NK-92 (cell line): ENCODE results near the gene GUF1.
"Not testable (repeated sequence)": the region's sequence is repeated elsewhere in the genome, so short reads cannot be mapped to it uniquely, and the experiment has no call there.

Experiments
- DNase-seq: peaks from one replicate; lab custom pipeline; 2025; ENCODE audit not compliant: unreplicated experiment; lab: John Stamatoyannopoulos, UW

Gene GUF1

GRCh38 chr4:44700427-44700826 lies 22.2 kb downstream of the GUF1 start:
- no peak for DNase-seq

- no peak for DNase-seq
Observed at GRCh38 chr4:44701037-44701436, 22.8 kb downstream of the GUF1 start.

GRCh38 chr4:44704673-44705072 lies 26.5 kb downstream of the GUF1 start:
- DNase-seq = no peak

GRCh38 chr4:44713125-44713524 lies 34.9 kb downstream of the GUF1 start:
- DNase-seq = no peak

GRCh38 chr4:44716597-44716996 lies 38.4 kb downstream of the GUF1 start:
- no peak for DNase-seq

GRCh38 chr4:44720371-44720770 lies 42.2 kb downstream of the GUF1 start:
- no peak for DNase-seq

- DNase-seq = no peak
Observed at GRCh38 chr4:44722001-44722400, 43.8 kb downstream of the GUF1 start.

GRCh38 chr4:44725166-44725565 lies 46.9 kb downstream of the GUF1 start:
- DNase-seq = no peak

- DNase-seq = no peak
Observed at GRCh38 chr4:44725726-44726037, 47.5 kb downstream of the GUF1 start.

GRCh38 chr4:44726038-44726871 lies 48.0 kb downstream of the GUF1 start, which contains the start of gene GNPDA2:
GNPDA2 (minus strand) TSS chr4:44726556; CDS start chr4:44722207, 4,349 bp downstream.
- no peak for DNase-seq

GRCh38 chr4:44727471-44727870 lies 49.3 kb downstream of the GUF1 start:
- DNase-seq = no peak

- DNase-seq = not testable (repeated sequence)
Observed at GRCh38 chr4:44728694-44729093, 50.5 kb downstream of the GUF1 start.

GRCh38 chr4:44736900-44737299 lies 58.7 kb downstream of the GUF1 start:
- no peak for DNase-seq

- no peak for DNase-seq
Observed at GRCh38 chr4:44738615-44739014, 60.4 kb downstream of the GUF1 start.

- DNase-seq = no peak
Observed at GRCh38 chr4:44740201-44740600, 62.0 kb downstream of the GUF1 start.
